GM18907 (cell line): Measurements from ENCODE around the gene R3HDML.
"Not testable (repeated sequence)": the region's sequence is repeated elsewhere in the genome, so short reads cannot be mapped to it uniquely, and the experiment has no call there.

Source experiments
- ATAC-seq: cut with Tn5 transposase; IDR thresholded peaks from one replicate; pipeline ENCODE4 v1.9.1; 2021; ENCODE audit warnings: mild to moderate bottlenecking, moderate library complexity; ENCODE audit not compliant: unreplicated experiment

The R3HDML gene, protein sequence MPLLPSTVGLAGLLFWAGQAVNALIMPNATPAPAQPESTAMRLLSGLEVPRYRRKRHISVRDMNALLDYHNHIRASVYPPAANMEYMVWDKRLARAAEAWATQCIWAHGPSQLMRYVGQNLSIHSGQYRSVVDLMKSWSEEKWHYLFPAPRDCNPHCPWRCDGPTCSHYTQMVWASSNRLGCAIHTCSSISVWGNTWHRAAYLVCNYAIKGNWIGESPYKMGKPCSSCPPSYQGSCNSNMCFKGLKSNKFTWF

DNA sequence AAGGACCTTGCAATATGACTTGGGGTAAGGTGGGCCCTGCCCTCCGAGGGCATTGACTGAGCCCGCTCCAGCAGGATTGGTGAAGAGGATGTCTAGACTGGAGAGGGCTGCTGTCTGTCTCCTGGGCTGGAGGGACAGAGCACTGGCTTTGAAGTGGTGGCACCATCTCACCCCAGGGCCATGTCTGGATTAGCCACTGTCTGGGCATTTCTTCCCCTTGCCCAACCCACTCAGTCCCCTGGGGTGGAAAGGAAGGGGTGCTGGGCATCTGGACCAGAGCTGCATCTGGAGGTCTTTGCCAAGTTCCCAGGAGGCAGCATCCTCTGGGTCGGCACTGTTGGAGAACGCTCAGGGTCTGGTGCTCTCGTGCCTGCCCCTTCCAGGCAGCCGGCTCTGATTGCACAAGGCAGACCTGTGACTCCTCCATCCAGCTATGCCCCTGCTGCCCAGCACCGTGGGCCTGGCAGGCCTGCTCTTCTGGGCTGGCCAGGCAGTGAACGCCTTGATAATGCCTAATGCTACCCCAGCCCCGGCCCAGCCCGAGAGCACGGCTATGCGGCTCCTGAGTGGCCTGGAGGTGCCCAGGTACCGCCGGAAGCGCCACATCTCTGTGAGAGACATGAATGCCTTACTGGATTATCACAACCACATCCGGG lies at the start of gene R3HDML:
Gene R3HDML, plus strand, starts transcription at position 319 of the 656 bp plus-strand sequence. Its CDS starts 115 bp downstream, at position 434.
- ATAC-seq: no peak

DNA sequence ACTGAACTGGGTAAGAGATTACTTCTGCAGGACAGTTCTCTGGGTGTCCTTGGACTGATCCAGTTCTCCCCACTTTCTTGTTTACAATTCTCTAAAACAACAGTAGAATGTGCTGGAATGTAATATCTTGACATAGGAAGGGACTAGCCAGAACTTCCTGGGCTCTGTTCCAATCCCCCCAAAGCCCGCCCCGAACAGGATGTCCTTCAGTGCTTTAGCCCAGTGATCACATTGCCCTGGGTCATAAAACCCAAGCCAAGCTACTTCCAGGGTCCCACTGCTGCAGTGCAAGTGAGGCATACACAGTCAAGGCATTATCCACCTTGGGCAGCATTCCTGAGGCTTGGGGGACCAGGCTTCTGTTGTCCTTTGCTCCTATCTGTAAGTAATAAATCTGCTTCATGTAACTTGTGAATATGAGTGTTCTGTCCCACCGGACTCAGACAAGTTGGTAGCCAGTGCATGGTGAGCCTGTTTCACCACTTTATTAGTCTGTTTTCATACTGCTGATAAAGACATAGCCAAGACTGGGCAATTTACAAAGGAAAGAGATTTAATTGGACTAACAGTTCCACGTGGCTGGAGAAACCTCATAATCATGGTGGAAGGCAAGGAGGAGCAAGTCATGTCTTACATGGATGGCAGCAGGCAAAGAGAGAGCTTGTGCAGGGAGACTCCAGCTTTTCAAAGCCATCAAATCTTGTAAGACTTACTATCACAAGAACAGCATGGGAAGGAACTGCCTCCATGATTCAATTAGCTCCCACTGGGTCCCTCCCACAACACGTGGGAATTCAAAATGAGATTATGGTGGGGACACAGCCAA lies 49.4 kb upstream of the R3HDML start:
- ATAC-seq: no peak

DNA sequence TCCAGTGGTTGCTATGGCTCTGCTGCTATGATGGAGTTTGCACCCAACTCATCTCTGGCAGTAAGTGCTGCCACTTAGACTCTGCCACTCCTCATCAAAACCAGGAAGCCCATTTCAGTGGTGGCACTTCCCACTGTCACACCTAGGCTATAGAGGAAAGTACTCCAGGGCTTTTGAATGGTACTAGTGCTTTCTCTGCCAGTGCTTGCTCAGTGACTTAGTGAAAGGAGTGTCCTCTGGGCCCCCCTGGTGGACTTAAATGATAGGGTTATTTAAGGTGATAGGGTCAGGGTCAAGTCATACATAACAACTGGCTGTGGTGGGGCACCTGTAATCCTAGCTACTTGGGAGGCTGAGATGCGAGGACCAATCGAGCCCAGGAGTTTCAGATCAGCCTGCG lies 48.6 kb upstream of the R3HDML start:
- no peak for ATAC-seq

DNA sequence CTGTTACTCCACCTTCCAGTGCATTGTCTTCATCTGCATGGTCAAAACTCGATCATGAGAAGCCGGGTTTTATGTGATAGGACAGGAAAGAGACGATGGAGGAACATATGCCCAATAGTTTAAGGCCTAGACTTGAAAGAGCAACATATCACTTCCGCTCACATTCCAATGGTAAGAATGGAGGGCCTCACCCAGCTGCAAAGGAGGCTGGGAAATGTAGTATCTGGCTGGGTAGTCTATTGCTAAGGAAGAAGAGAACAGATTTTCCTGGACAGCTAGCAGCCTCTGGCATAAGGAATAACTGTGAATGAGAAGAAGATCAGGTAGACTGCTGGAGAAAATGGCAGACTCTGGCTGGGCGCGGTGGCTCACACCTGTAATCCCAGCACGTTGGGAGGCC lies 45.1 kb upstream of the R3HDML start:
- ATAC-seq: no peak

DNA sequence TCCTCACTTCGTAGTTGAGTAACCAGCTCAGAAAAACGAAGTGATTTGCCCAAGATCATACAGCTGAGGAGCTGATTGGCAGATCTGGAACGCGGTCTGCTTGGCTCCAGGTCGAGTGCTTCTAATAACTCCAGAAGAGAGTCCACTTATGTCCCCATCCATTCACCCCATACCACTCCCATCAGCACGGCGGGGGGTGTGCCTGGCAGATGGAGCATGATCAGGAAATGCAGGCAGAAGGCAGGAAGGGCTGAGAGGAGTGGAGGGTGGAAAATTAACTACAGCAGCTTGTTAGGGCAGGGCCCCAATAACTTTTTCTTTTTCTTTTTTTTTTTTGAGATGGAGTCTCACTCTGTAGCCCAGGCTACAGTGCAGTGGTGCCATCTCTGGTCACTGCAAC lies 40.8 kb upstream of the R3HDML start:
- ATAC-seq: no peak

DNA sequence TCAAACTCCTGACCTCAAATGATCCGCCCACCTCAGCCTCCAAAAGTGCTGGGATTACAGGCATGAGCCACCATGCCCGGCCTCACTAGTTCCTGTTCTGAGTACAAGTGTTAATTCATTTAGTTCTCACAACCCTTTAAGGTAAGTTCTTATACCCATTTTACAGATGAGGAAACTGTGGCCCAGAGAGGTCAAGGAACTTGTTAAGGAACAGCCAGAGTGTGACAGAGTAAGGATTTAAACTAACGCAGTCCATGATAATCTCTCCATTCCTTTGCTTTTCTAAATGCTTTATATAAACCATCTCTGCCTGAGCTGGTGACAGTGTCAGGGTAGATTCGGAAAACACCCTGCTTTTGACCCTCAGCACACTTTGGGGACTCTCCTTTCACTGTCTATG lies 39.1 kb upstream of the R3HDML start:
- ATAC-seq: no peak

DNA sequence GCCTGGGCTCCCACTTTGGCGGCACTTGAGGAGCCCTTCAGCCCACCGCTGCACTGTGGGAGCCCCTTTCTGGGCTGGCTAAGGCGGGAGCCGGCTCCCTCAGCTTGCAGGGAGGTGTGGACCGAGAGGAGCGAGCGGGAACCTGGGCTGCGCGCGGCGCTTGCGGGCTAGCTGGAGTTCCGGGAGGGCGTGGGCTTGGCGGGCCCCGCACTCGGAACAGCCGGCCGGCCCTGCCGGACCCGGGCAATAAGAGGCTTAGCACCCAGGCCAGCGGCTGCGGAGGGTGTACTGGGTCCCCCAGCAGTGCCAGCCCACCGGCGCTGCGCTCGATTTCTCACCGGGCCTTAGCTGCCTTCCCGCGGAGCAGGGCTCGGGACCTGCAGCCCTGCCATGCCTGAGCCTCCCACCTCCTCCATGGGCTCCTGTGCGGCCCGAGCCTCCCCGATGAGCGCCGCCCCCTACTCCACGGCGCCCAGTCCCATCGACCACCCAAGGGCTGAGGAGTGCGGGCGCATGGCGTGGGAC lies 37.8 kb upstream of the R3HDML start:
- ATAC-seq: not testable (repeated sequence)

DNA sequence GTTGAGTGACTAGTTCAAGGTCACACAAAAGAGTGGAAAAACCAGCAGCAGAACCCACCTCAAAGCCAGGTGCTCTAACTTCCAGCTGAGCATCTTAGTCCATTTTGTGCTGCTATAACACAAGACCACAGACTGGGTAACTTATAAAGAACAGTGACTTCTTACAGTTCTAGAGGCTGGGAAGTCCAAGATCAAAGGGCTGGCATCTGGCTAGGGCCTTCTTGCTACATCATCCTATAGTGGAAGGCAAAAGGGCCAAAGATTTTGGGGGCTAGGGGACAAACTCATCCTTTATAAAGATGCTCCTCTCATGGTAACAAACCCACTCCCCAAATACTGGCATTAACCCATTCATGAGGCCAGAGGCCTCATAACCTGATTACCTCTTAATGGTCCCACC lies 35.6 kb upstream of the R3HDML start:
- no peak for ATAC-seq

DNA sequence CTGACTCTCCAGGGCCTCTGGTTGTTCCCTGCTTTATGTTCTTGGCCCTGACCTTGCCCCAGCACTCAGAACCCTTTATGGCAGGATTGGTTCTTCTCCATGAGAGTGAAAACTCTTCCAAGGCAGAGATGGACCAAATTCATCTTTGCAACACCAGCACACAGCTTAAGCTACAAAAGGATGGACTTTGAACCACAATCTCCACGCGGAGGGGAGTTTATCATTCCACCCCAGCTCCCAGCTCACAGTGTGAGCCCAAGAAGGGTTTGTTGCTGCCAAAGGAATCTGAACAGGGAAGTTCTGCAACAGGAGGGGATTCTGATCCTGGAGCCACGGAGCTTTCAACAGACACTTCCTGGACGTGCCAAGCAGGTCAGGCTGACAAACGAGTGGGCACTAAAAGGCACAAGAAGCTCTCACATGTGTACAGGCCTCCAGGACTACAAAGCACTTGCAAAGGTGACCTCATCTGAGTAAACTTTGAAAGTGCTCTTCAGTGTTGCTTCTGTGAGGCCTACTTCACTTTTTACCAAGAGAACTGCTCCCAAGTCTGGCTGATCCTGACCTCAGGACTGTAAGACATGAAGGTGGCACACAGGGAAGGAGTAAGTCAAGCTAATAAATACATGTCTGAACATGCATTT lies 34.7 kb upstream of the R3HDML start:
- ATAC-seq: no peak

DNA sequence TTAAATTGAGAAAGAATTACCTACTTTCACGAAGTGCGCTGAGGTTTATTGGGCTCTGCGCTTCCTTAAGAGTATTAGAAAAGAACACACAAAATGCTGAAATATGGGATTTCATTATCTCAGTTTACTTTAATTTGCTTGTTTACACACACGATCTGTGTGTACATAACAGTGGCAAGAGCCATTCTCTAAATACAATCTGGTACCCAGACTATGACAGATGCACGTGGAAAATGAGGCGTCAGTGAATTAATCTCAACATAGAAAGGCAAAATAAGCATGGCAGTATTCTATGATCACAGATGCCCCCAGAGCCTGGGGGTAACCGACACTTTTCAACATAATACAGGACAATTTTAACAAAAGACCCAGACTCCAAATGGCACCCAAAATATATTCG lies 34.1 kb upstream of the R3HDML start:
- no peak for ATAC-seq

DNA sequence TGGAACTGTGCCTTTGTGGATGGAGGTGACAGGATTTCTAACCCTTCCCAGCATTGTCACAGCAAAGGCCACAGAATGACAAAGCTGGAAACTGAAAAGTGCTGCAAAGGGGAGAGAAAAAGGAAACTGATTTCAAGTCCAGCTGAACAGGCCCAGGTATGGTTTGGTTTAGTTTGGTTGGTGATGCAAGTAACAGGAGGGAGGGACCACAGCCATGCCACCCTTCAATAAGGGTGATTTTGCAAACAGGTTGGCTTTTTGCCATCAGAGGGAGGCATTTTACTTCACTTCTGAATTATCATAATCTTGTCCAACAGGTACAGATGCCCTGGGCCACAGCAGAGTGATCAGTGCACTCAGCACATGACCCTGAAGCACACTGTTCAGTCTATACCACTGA lies 32.5 kb upstream of the R3HDML start:
- no peak for ATAC-seq

DNA sequence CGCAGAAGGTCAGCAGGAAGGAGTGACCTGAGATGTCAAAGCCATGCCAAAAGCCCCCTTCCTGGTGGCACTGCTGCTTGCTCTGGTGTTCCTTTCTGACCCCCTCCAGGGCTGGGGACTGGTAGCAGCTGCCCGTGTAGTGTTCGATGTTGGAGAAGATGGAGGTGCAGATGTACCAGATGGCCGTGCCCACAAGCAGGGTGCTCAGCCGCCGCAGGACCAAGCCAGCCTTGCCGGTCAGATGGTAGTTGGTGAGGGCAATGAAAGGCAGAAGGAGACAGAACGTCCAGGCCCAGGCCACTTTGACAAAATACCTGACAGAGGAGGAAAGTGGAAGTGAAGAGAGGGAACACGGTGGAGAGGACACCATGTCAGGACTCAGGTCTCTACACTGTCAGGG lies 29.9 kb upstream of the R3HDML start:
- ATAC-seq: no peak

DNA sequence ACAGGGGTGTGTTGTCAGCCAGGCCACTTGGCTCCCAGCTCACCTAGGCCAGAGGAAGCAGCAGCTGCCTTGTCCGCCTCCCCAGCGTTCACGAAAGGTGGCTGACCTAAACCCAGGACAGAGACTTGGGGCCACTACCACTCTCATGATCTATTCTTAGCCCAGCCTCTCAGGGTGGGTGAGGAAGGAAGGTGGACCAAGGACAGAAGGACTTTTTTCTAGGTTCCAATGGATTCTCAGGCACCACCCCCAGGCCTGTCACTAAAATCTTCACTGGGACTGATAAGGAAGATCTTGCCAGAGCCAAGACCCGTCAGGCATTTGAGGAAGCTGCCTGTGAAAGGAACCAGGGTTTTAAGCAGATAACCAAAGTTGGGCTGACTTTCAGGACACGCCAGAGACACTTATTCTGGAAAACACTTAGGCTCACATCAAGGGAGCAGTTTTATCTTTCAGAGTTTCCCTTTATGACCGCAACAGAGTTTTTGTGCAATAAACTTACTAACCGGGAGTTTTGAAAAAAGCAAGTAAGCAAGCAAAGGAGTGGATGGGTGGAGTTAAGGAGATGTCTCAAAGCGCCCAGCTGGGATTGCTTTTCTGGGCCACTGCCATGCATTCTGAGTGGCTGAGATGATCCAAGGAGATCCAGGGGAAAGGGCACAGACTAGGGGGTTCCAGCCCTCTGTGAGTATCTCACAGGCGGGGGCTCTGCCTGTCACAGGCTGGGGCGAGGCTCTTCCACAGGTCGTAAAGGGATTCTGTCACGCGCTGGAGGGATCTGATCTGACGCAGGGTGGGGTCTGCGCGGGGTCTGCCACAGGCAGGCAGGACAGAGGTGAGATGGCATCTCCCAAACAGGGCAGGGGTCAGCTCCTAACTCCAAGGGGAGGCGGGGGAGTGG lies 26.8 kb upstream of the R3HDML start:
- ATAC-seq: peak; percentile 6

DNA sequence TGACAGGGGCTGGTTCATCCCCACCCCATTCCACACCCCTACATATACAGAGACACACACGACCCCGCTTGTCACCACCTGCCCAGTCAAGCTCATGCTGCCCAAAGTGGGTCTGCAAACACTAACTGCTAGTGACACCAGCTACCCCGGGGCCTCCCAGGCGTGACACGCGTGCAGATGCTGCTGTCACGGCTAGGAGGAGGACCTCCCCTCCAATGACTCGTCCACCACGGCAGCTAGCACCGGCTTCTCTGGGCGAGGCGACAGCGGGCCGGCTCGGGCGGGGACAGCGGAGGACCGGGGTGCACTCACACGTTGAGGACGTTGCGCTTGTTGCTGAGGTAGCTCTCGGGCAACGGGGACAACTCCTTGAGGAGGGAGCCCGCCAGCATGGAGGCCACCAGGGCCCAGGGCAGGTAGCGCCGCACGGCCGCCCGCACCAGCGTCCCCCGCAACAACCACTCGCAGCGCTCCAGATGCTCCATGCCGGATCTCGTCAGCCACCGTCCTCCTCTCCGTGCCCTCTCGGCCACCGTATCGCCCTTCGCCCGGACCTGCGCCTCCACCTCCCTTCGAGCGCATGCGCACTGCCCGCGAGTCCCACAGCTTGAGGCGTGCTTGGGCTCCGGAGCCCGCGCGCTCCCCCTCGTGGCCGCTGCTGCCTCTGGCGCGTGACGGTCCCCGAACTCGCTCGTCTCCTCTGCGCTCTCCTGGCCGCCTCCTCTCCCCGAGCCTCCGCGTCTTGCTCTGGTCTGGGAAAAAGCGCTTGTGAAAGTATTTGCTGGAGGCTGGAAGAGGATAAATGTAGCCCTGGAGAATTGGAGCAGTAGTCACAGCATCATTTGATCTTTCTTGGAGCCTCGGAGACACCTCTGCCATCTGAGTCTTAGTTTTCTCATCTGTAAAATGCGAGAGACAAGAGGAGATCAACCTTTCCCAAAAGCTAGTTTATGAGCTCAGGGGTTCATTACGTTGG lies 25.9 kb upstream of the R3HDML start, which contains the start of gene FITM2:
Gene FITM2, minus strand, starts transcription at position 539 of the 976 bp plus-strand sequence. Its CDS starts 54 bp downstream, at position 485.
- peak; percentile 88 for ATAC-seq

DNA sequence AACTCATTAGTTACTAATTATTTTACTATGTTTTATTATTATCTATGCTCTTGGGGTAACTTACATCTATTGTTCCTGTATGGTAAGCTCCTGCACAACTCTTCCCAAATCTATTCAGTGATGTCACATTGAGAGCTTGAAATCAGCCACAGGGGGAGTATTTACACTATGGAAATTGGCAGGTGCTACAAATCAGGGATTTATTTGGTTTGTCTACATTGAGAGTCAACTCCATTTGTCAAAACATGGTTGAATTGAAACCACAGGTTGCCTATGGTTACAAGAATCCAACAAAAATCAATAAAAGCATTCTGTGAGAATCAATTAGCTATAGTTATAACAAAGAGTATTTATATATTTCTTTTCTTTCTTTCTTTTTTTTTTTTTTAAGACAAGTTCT lies 22.0 kb upstream of the R3HDML start:
- ATAC-seq: no peak

DNA sequence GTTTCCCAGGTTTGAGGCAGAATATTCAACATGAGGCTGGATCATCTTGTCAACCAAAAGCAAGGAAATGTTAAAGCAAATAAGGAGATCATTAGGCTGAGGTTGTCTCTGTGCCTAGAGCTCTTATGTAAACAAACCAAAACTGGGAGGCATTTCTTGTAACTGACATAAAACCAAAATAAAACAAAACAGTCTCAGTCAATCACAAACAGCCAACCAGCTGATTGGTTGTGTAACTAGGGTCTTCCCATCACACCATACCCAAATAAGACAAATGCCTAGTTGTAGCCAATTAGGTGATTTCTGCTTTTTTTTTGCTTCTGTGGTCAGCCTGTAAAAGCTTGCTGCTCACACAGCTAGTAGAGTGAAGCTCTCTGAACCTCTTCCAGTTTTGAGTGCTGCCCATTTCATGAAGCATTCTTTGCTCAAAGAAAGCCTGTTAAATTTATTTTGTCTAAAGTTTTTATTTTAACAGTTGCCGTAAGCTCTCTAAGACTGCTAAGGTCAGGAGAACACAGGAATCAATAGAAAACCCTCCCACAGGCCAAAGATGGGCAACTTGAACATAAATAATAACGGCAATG lies 16.9 kb upstream of the R3HDML start:
- ATAC-seq: no peak

DNA sequence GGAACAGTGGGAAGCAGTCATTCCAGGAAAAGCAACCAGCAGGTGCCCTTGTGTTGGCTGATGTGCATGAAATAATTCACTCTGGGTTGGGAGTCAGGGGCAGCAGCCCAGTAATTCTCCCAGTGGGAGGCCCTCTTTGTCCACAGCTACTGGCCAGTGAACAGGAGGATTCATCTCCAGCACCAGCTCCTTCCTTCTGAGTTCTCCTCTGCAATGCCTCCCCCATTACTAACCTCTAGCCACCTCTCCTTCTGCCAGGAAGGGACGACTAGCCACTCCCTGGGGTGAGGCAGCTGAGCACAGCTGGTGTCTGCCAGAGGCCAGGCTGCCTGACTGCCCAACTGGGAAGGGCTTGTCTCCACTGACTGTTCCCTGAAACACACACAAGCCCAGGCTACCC lies 12.5 kb upstream of the R3HDML start:
- ATAC-seq: no peak

DNA sequence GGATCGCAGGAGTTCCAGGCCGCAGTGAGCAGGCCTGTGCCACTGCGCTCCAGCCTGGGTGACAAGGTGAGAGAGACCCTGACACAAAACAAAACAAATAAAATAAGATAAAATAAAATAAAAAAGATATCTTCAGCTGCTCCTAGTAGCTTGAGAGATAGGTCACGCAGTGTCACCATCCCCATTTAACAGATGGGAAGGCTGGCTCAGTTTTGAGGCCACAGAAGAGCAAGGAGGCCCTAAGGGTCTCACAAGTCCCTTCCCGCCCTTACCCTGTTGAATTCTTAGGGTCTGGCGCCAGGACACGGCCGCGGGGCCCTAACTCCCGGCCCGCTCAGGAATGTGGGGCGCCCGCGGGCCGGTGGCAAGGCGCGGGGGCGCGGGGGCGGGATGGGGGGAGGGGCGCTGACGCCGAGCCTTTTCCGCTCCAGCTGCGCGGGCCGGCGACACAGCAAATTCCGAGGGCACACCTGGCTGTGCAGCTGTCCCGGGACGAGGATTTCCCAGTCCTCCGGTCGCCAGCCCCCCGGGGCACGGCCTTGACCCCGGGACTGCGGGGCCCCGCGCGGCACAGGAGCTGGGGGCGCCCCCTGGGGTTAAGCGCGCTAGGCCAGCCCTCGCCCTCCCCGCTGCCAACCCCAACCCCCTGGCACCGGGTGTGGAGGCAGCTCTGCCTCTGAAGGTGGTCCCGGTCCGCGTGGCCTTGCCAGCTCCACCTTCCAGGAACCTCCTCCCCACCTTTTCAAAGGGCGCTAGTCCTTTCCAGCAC lies 10.3 kb upstream of the R3HDML start:
- ATAC-seq: no peak
